Adrenal gland (tissue), 19 donors: ENCODE results near the gene MCCC1. TPM values are rescaled to one million over a fixed set of nuclear protein-coding genes. Genes with fewer than 3 reads are reported as not detected.

Experiments used
- DNase-seq, 7 donors: peaks; one replicate each; pipeline ENCODE4 v3.0.0-alpha.2; 2019 to 2020
- H3K27ac ChIP-seq, 5 donors: fragments of 200-600 bp; sonication (generic) in 4 of 5; 1 replicate in 3 of 5; 2 replicates in 2 of 5; pipeline versions ENCODE4 v1.5.1 to v1.8.0; 2016 to 2020; ENCODE audit warnings: mild to moderate bottlenecking in 1 of 5
- H3K27me3 ChIP-seq: fragments of 200-600 bp; 2 replicates; pipeline ENCODE4 v1.8.0; 2021
- H3K36me3 ChIP-seq, 2 donors: fragments of 200-600 bp; replicated peaks in 1 of 2; 1 replicate in 1 of 2; 2 replicates in 1 of 2; pipeline versions ENCODE4 v1.5.1 to v1.8.0; 2018 to 2022
- H3K4me1 ChIP-seq, 2 donors: fragments of 200-600 bp; replicated peaks in 1 of 2; 1 replicate in 1 of 2; 2 replicates in 1 of 2; pipeline versions ENCODE4 v1.5.1 to v1.8.0; 2018 to 2021
- H3K4me3 ChIP-seq, 4 donors: fragments of 200-600 bp; sonication (generic) in 3 of 4; one replicate each; pipeline ENCODE4 v1.5.1; 2016 to 2018
- H3K9me3 ChIP-seq, 3 donors: fragments of 200-600 bp; sonication (generic) in 1 of 3; replicated peaks in 1 of 3; 1 replicate in 2 of 3; 2 replicates in 1 of 3; pipeline versions ENCODE4 v1.5.1 to v1.8.0; 2016 to 2021
- CTCF ChIP-seq, 6 experiments: fragments of 450-650 bp in 4 of 6; fragments of 200-600 bp in 2 of 6; sonication (generic) in 1 of 6; IDR thresholded peaks; 1 replicate in 5 of 6; 2 replicates in 1 of 6; pipeline versions ENCODE4 v1.5.1 to v1.8.0; 2016 to 2021; ENCODE audit warnings: antibody characterized with exemption in 6 of 6, mild to moderate bottlenecking in 2 of 6, moderate library complexity in 1 of 6
- POLR2A ChIP-seq, 2 donors: fragments of 450-650 bp; IDR thresholded peaks; one replicate each; pipeline ENCODE4 v1.6.1; 2017; ENCODE audit warnings: antibody characterized with exemption in 2 of 2, mild to moderate bottlenecking in 2 of 2, moderate library complexity in 1 of 2
- WGBS, 4 donors: extraction: QIAGEN DNeasy Blood & Tissue Kit in 2 of 4; methylation state at CpG; one replicate each; pipeline versions ENCODE4 v1.1.5 to v1.1.7; 2013 to 2017; 5-methylcytosine and 5-hydroxymethylcytosine counted together
- intact Hi-C, 2 donors: fragments of 100-400 bp; cut with DNase I; formaldehyde crosslinking; loops; one replicate each; pipeline versions ENCODE4 v1.14.1 to v1.15.0; 2022 to 2023
- long read RNA-seq, 10 donors: library from polyadenylated mRNA in 3 of 10; unstranded in 2 of 10; stranded (forward) in 1 of 10; transcript quantifications; one replicate each; pipeline ENCODE4 v2.0.0 and lab custom pipeline, GENCODE V29; 2021 to 2026
- polyA plus RNA-seq, 3 donors: library from polyadenylated mRNA; stranded (reverse); fragments of 200-250 nt in 2 of 3; fragments of 350-450 nt in 1 of 3; fragmentation: Illumina TruSeq in 1 of 3; extraction: RNeasy Lipid Tissue Mini Kit (QIAGEN cat#74804) in 1 of 3; gene quantifications; one replicate each; pipeline ENCODE4 v1.2.3, GENCODE V29; 2013 to 2014
- total RNA-seq, 9 donors: library from RNA; depleted of rRNA in 4 of 9; stranded (reverse); fragments of >200 nt in 4 of 9; fragments of 120-200 nt in 1 of 9; fragmentation: NEBNext Ultra II Directional in 1 of 9; extraction: Animal tissue kit (Norgen Biotek cat#: 25700) in 1 of 9; gene quantifications; one replicate each; pipeline versions ENCODE4 v1.1.0 to v1.2.4, GENCODE V29; 2013 to 2023
- donor health status: healthy with polysubstance abuse.
- donor health status: Bipolar disorder and iron deficiency.
- donor health status: DM: yes; HTN: yes; CAD: no.
- donor health status: DM: no; HTN: no; CAD: no.
- donor health status: DM: no; HTN: no; CAD: no.
- donor health status: DM: yes; HTN: yes; CAD: no.

The MCCC1 gene
- total RNA-seq (100 to 1,000 TPM in 1 of 9 donors, 10 to 100 TPM in 8; 40.9 to 137 (median 55.5) TPM), polyA plus RNA-seq (10 to 100 TPM; 47.8 to 65.7 (median 50.6) TPM)
- long read RNA-seq, donor 1, transcript MCCC1-201 (19 exons, 2,545 nt), result major isoform, 11 of 20 reads
- long read RNA-seq, donor 1, partial matches to known transcripts, result 6 of 20 reads
- long read RNA-seq, donor 1, other reads (novel, unspliced or antisense), result 0 of 20 reads
- long read RNA-seq, donor 2, transcript MCCC1-201 (19 exons, 2,545 nt), result major isoform, 9 of 9 reads
- long read RNA-seq, donor 2, partial matches to known transcripts, result 0 of 9 reads
- long read RNA-seq, donor 2, other reads (novel, unspliced or antisense), result 0 of 9 reads
- long read RNA-seq, donor 3, transcript MCCC1-201 (19 exons, 2,545 nt), result major isoform, 15 of 16 reads
- long read RNA-seq, donor 3, partial matches to known transcripts, result 0 of 16 reads
- long read RNA-seq, donor 3, other reads (novel, unspliced or antisense), result 0 of 16 reads
- long read RNA-seq, donor 4, transcript MCCC1-201 (19 exons, 2,545 nt), result major isoform, 33 of 39 reads
- long read RNA-seq, donor 4, partial matches to known transcripts, result 2 of 39 reads
- long read RNA-seq, donor 4, other reads (novel, unspliced or antisense), result 4 of 39 reads
- long read RNA-seq, donor 5, transcript MCCC1-201 (19 exons, 2,545 nt), result major isoform, 138 of 167 reads
- long read RNA-seq, donor 5, partial matches to known transcripts, result 3 of 167 reads
- long read RNA-seq, donor 5, other reads (novel, unspliced or antisense), result 26 of 167 reads
- long read RNA-seq, donor 6, transcript MCCC1-201 (19 exons, 2,545 nt), result major isoform, 9 of 16 reads
- long read RNA-seq, donor 6, partial matches to known transcripts, result 2 of 16 reads
- long read RNA-seq, donor 6, other reads (novel, unspliced or antisense), result 5 of 16 reads
- long read RNA-seq, donor 7, transcript MCCC1-201 (19 exons, 2,545 nt), result major isoform, 5 of 13 reads
- long read RNA-seq, donor 7, partial matches to known transcripts, result 6 of 13 reads
- long read RNA-seq, donor 7, other reads (novel, unspliced or antisense), result 0 of 13 reads
- long read RNA-seq, donor 8, transcript MCCC1-201 (19 exons, 2,545 nt), result major isoform, 21 of 50 reads
- long read RNA-seq, donor 8, partial matches to known transcripts, result 21 of 50 reads
- long read RNA-seq, donor 8, other reads (novel, unspliced or antisense), result 5 of 50 reads
- long read RNA-seq, donor 9, transcript MCCC1-201 (19 exons, 2,545 nt), result major isoform, 11 of 14 reads
- long read RNA-seq, donor 9, partial matches to known transcripts, result 0 of 14 reads
- long read RNA-seq, donor 9, other reads (novel, unspliced or antisense), result 0 of 14 reads
- long read RNA-seq, donor 10, transcript MCCC1-201 (19 exons, 2,545 nt), result major isoform, 6 of 12 reads
- long read RNA-seq, donor 10, partial matches to known transcripts, result 6 of 12 reads
- long read RNA-seq, donor 10, other reads (novel, unspliced or antisense), result 0 of 12 reads

DNA sequence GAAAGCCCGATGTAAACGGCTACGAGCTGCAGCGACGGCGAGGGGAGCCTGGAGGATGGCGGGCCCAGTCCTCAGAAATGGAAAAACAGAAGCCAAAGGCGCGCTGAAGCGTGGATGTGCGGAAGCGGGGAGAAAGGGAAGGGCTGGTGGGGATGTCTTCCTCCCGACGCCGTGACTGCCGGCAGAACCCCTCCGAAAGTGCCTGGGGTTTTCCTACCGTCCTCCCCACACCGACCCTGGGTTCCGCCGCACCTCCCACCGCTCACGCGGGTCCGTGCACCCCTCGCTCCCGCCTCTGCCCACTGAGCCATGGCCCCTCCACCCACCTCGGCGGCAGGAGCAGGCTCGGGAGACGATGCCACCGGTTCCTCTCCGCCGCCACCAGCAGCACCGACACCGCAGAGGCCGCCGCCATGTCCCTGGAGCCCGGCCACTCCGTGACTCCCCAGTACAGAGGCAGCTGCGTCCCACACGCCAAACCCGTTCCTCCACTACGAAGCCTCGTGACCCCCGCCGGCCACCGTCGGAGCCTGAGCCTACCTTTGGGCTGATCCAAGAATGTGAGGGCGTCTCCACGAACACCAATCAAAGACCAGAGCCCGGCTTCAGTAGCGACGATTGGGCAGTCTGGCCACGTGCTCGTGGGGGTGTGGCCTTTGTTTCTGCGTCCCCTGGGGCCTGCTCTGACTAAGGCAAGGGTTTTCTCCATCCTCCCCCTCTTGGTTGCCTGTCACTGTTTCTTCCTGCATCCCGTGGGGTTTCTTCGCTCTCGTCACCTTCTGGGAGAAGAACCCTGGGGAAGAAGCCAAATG lies at the start of gene MCCC1:
MCCC1 (minus strand) TSS at position 471 of the 812 bp plus-strand sequence; CDS start at position 415, 56 bp downstream.
- peak within 1 kb of the TSS; percentile 74 to 93 (median 82) for H3K27ac ChIP-seq
- peaks cover 4 to 22% of the 10 kb centered on the region in 2 donors for H3K4me1 ChIP-seq
- H3K9me3 ChIP-seq, result no peaks in the 10 kb centered on the region
- WGBS, 4 donors, result 0% methylated on average over 27 to 60 of the region's 60 CpGs
- no peaks in the 10 kb centered on the region for H3K36me3 ChIP-seq
- peak within 1 kb of the TSS; percentile 48 to 77 (median 56) for H3K4me3 ChIP-seq
- TF ChIP-seq CTCF (IDR thresholded peaks at IDR 0.05), result no peak
- TF ChIP-seq POLR2A (IDR thresholded peaks at IDR 0.05), result peak; percentile 42 to 89
- intact Hi-C loops, result no loop called here
- peak; percentile 98 to 100 (median 100) for DNase-seq
- no peaks in the 10 kb centered on the region for H3K27me3 ChIP-seq

- intact Hi-C loops, result no loop called here
- no peaks in the 10 kb centered on the region for H3K27me3 ChIP-seq
These were observed 48.8 kb upstream of the MCCC1 start for GRCh38 chr3:183148056-183148455.

GRCh38 chr3:183144363-183144762 lies 45.1 kb upstream of the MCCC1 start:
- H3K36me3 ChIP-seq, result no peaks in the 10 kb centered on the region
- H3K27me3 ChIP-seq, result no peaks in the 10 kb centered on the region
- no peak overlapping the region for H3K4me3 ChIP-seq
- H3K4me1 ChIP-seq, result no peaks in the 10 kb centered on the region
- WGBS, 4 donors, result 53 to 100% (median 88%) methylated on average over 1 of the region's 1 CpG
- intact Hi-C loops, result no loop called here
- TF ChIP-seq CTCF (IDR thresholded peaks at IDR 0.05), result no peak
- no peak for TF ChIP-seq POLR2A (IDR thresholded peaks at IDR 0.05)
- DNase-seq, result no peak
- H3K27ac ChIP-seq, result no peak overlapping the region
- no peaks in the 10 kb centered on the region for H3K9me3 ChIP-seq

More at GRCh38 chr3:183148056-183148455, 48.8 kb upstream of the MCCC1 start:
- no peak for DNase-seq
- H3K4me3 ChIP-seq, result no peak overlapping the region
- no peaks in the 10 kb centered on the region for H3K4me1 ChIP-seq
- H3K9me3 ChIP-seq, result no peaks in the 10 kb centered on the region
- TF ChIP-seq POLR2A (IDR thresholded peaks at IDR 0.05) (no peak), CTCF (IDR thresholded peaks at IDR 0.05) (no peak)
- no peaks in the 10 kb centered on the region for H3K36me3 ChIP-seq
- WGBS, 4 donors, result 69 to 73% (median 69%) methylated on average over 4 of the region's 4 CpGs
- H3K27ac ChIP-seq, result no peak overlapping the region
